SK-N-SH (cell line): ENCODE measurements around the gene ADGRG7. TPM values are rescaled to one million over a fixed set of nuclear protein-coding genes. Genes with fewer than 3 reads are reported as not detected.

Experiments used
- CTCF ChIA-PET: fragments of 300-600, 350-600 bp; formaldehyde crosslinking; extraction: SDS; loops from one replicate; lab custom pipeline; 2021; lab: Yijun Ruan, JAX
- POLR2A ChIA-PET: fragments of 350-600 bp; sonication (Branson Sonifier 250); formaldehyde crosslinking; extraction: SDS; loops from one replicate; lab custom pipeline; 2020; ENCODE audit warnings: antibody characterized with exemption, inconsistent platforms; lab: Yijun Ruan, JAX
- DNase-seq: peaks from one replicate; pipeline ENCODE4 v3.0.0; 2012
- H2AFZ ChIP-seq: fragments of 200-600 bp; sonication (generic); 2 replicates; pipeline ENCODE4 v1.8.1; 2016; ENCODE audit warnings: antibody characterized with exemption, mild to moderate bottlenecking, low read depth
- H3F3A ChIP-seq: fragments of 200-600 bp; sonication (generic); replicated peaks from 2 replicates; pipeline ENCODE3; 2016; ENCODE audit warnings: antibody characterized with exemption, mild to moderate bottlenecking; ENCODE audit not compliant: insufficient read depth
- H3K27ac ChIP-seq, 2 experiments: fragments of 200-500 bp in 1 of 2; fragments of 200-600 bp in 1 of 2; sonication (Bioruptor generic) in 1 of 2; sonication (generic), shearing (Covaris generic) in 1 of 2; 2 replicates each; pipeline versions ENCODE4 v1.5.1 to v1.6.1; 2014 to 2016; ENCODE audit warnings: low read depth in 2 of 2, inconsistent platforms in 1 of 2, low read length in 1 of 2, mild to moderate bottlenecking in 1 of 2, mixed read lengths in 1 of 2
- H3K27me3 ChIP-seq: fragments of 200-600 bp; sonication (generic), shearing (Covaris generic); 2 replicates; pipeline ENCODE4 v1.6.1; 2016; ENCODE audit warnings: mixed run types; ENCODE audit not compliant: insufficient read depth
- H3K36me3 ChIP-seq, 2 experiments: fragments of 200-500 bp in 1 of 2; fragments of 200-600 bp in 1 of 2; sonication (Bioruptor generic) in 1 of 2; sonication (generic) in 1 of 2; replicated peaks in 1 of 2; 2 replicates each; pipeline versions ENCODE3 to v1.5.1; 2014 to 2016; ENCODE audit warnings: low read length in 1 of 2, mild to moderate bottlenecking in 1 of 2; ENCODE audit not compliant: insufficient read depth in 2 of 2, control insufficient read depth in 1 of 2
- H3K4me1 ChIP-seq, 2 experiments: fragments of 200-500 bp in 1 of 2; fragments of 200-600 bp in 1 of 2; sonication (Bioruptor generic) in 1 of 2; sonication (generic), shearing (Covaris generic) in 1 of 2; 2 replicates each; pipeline versions ENCODE4 v1.5.1 to v1.6.1; 2014 to 2016; ENCODE audit warnings: low read depth in 1 of 2, low read length in 1 of 2, mixed run types in 1 of 2; ENCODE audit not compliant: insufficient read depth in 2 of 2, control insufficient read depth in 1 of 2
- H3K4me2 ChIP-seq: fragments of 200-600 bp; sonication (generic), shearing (Covaris generic); 2 replicates; pipeline ENCODE4 v1.6.1; 2017; ENCODE audit warnings: mixed run types
- H3K4me3 ChIP-seq, 2 experiments: fragments of 200-500 bp in 1 of 2; fragments of 200-600 bp in 1 of 2; sonication (Bioruptor generic) in 1 of 2; sonication (generic), shearing (Covaris generic) in 1 of 2; 2 replicates each; pipeline versions ENCODE4 v1.5.1 to v1.8.1; 2014 to 2016; ENCODE audit warnings: low read depth in 2 of 2, inconsistent platforms in 1 of 2, low read length in 1 of 2, mild to moderate bottlenecking in 1 of 2, mixed read lengths in 1 of 2, moderate library complexity in 1 of 2
- H3K79me2 ChIP-seq: fragments of 200-600 bp; sonication (generic); 2 replicates; pipeline ENCODE4 v1.8.1; 2017; ENCODE audit warnings: mild to moderate bottlenecking; ENCODE audit not compliant: insufficient read depth
- H3K9ac ChIP-seq: fragments of 200-600 bp; sonication (generic); 2 replicates; pipeline ENCODE4 v1.6.1; 2017; ENCODE audit warnings: mixed run types
- H3K9me2 ChIP-seq: fragments of 200-600 bp; sonication (generic); 2 replicates; pipeline ENCODE4 v1.6.1; 2017; ENCODE audit warnings: mixed run types
- H3K9me3 ChIP-seq: fragments of 200-600 bp; sonication (generic); 2 replicates; pipeline ENCODE4 v1.6.1; 2017; ENCODE audit warnings: mixed run types, mild to moderate bottlenecking, moderate library complexity
- H4K20me1 ChIP-seq: fragments of 200-600 bp; sonication (generic); 2 replicates; pipeline ENCODE4 v1.6.1; 2017; ENCODE audit warnings: mild to moderate bottlenecking, mixed run types; ENCODE audit not compliant: insufficient read depth
- EZH2phosphoT487 ChIP-seq: fragments of 200-600 bp; sonication (generic); IDR thresholded peaks from 2 replicates; pipeline ENCODE4 v1.6.1; 2017; ENCODE audit warnings: low read depth, mixed run types, mild to moderate bottlenecking, antibody characterized with exemption, moderate library complexity, borderline replicate concordance
- GATA2 ChIP-seq: sonication (generic); formaldehyde crosslinking; IDR thresholded peaks from 2 replicates; pipeline ENCODE4 v1.5.0; 2020; ENCODE audit warnings: mild to moderate bottlenecking, missing genetic modification reagents
- JUND ChIP-seq: IDR thresholded peaks from 2 replicates; pipeline ENCODE4 v1.4.0; 2012
- MEF2A ChIP-seq: IDR thresholded peaks from 2 replicates; pipeline ENCODE4 v1.4.0; 2012; ENCODE audit warnings: low read depth, borderline replicate concordance
- MXI1 ChIP-seq: IDR thresholded peaks from 2 replicates; pipeline ENCODE4 v1.6.1; 2012; ENCODE audit warnings: mild to moderate bottlenecking, low read depth, low read length, improper control_type of control experiment
- NFIC ChIP-seq: IDR thresholded peaks from 2 replicates; pipeline ENCODE4 v1.4.0; 2012; ENCODE audit warnings: borderline replicate concordance
- POLR2AphosphoS5 ChIP-seq: IDR thresholded peaks from 2 replicates; pipeline ENCODE4 v1.6.1; 2012; ENCODE audit warnings: low read depth, low read length
- RCOR1 ChIP-seq: fragments of 150-350 bp; IDR thresholded peaks from 2 replicates; pipeline ENCODE4 v1.6.1; 2017; ENCODE audit warnings: antibody characterized with exemption, low read length
- RFX5 ChIP-seq: IDR thresholded peaks from 2 replicates; pipeline ENCODE4 v1.6.1; 2012; ENCODE audit warnings: mild to moderate bottlenecking, improper control_type of control experiment, low read length
- SIN3A ChIP-seq: IDR thresholded peaks from 2 replicates; pipeline ENCODE4 v1.6.1; 2012; ENCODE audit warnings: low read depth, mild to moderate bottlenecking, low read length, moderate library complexity, borderline replicate concordance
- TCF12 ChIP-seq: IDR thresholded peaks from 2 replicates; pipeline ENCODE4 v1.4.0; 2012
- WGBS: methylation state at CpG from one replicate; pipeline ENCODE4 v1.1.6; 2017; ENCODE audit warnings: low lambda C conversion rate; 5-methylcytosine and 5-hydroxymethylcytosine counted together
- polyA plus RNA-seq, 3 experiments: library from polyadenylated mRNA; depleted of rRNA; stranded (reverse); fragments of >200 nt; gene quantifications; 2 replicates each; pipeline ENCODE4 v1.2.3, GENCODE V29; 2012
- TF ChIP-seq, protein P1 (sequence below): IDR thresholded peaks from 2 replicates; pipeline ENCODE4 v1.4.0; 2012; ENCODE audit warnings: low read depth, borderline replicate concordance
- TF ChIP-seq, protein P2 (sequence below): IDR thresholded peaks from 2 replicates; pipeline ENCODE4 v1.4.0; 2012; ENCODE audit warnings: low read depth, borderline replicate concordance
- TF ChIP-seq, protein P3 (sequence below): IDR thresholded peaks from 2 replicates; pipeline ENCODE4 v1.6.1; 2012; ENCODE audit warnings: mild to moderate bottlenecking, low read depth, low read length, moderate library complexity
- TF ChIP-seq, protein P4 (sequence below): fragments of 200-600 bp; sonication (generic); IDR thresholded peaks from 2 replicates; pipeline ENCODE4 v1.6.1; 2017; ENCODE audit warnings: antibody characterized with exemption, mild to moderate bottlenecking, moderate library complexity
- TF ChIP-seq, protein P5 (sequence below): fragments of 150-350 bp; IDR thresholded peaks from 2 replicates; pipeline ENCODE4 v1.6.1; 2016; ENCODE audit warnings: mild to moderate bottlenecking, low read depth, low read length

The ADGRG7 gene
- polyA plus RNA-seq, 1 of the 3 experiments (the other 2 are of a cell fraction): not detected

DNA sequence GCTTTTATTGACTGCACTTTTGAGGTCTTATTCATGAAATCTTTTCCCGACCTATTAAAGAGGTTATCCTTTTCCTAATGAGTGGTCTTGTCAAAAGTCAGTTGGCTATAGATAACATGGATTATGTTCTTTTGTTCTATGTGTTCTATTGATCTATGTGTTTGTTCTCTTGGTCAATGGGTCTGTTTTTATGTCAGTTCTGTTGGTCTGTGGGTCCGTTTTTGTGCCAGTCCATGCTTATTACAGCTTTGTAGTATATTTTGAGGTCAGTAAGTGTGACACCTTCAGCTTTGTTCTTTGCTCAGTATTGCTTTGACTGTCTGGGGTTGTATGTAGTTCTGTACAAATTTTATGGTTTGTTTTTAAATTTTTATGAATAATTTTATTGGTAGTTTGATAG is 107.7 kb downstream of the ADGRG7 start:
- CTCF ChIA-PET: no interaction called here
- DNase-seq: no peak
- H4K20me1 ChIP-seq: peaks cover 92% of the 10 kb centered on the region
- peaks cover 53 to 91% of the 10 kb centered on the region in 2 experiments for H3K36me3 ChIP-seq
- POLR2A ChIA-PET: no interaction called here
- H3K9me2 ChIP-seq: no peaks in the 10 kb centered on the region
- peaks cover 100% of the 10 kb centered on the region for H3K79me2 ChIP-seq
- H3K4me2 ChIP-seq: 0 out of 2 replicates have a peak overlapping the region, but pooled peaks have one; percentile 5
- peaks cover 15% of the 10 kb centered on the region for H3F3A ChIP-seq
- no peak overlapping the region for H3K4me3 ChIP-seq
- H3K27ac ChIP-seq: no peak overlapping the region
- H3K9ac ChIP-seq: no peak overlapping the region
- no peaks in the 10 kb centered on the region for H3K27me3 ChIP-seq
- WGBS: 95% methylated on average over 2 of the region's 2 CpGs
- no peak for TF ChIP-seq RFX5
- TF ChIP-seq MXI1: no peak
- no peak overlapping the region for H2AFZ ChIP-seq
- no peaks in the 10 kb centered on the region; a peak in 2 of 4 replicates for H3K4me1 ChIP-seq
- no peaks in the 10 kb centered on the region for H3K9me3 ChIP-seq

DNA sequence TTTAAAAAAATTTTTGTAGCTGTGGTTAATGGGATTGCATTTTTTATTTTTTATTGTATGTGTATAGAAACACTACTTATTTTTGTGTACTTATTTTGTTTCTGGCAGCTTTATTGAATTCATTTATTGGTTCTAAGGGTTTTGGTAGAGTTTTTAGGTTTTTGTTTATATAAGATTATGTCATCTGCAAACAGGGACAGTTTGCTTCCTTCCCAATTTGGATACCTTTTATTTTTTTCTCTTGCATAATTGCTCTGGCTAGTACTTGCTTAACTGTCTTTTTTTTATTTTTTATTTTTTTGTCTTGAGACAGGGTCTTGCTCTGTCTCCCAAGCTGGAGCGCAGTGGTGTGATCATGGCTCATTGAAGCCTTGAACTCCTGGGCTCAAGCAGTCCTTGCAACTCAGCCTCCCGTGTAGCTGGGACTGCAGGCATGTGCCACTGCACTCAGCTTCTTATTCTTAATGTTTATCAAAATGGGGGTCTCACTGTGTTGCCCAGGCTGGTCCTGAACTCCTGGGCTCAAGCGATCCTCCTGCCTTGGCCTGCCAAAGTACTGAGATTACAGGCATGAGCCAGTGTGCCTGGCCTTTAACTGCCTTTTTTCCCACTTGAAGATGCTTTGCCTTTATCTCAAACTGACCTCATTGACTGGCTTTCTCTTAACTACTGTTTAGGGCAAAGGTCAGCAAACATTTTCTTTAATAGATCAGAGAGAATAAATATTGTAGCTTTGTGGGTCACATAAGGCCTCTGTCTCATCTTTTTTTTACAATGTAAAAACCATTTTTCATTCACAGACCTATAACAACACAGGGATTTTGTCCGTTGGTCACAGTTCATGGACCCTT is 108.5 kb downstream of the ADGRG7 start:
- Histone ChIP-seq H3K9me2 (no peaks in the 10 kb centered on the region), H3K4me1 (no peaks in the 10 kb centered on the region; a peak in 2 of 4 replicates), H2AFZ (no peak overlapping the region), H3K4me2 (no peak overlapping the region), H3K4me3 (no peak overlapping the region), H3K79me2 (peaks cover 100% of the 10 kb centered on the region), H3F3A (peaks cover 17% of the 10 kb centered on the region), H3K36me3 (peaks cover 61 to 93% of the 10 kb centered on the region in 2 experiments), H4K20me1 (peaks cover 84% of the 10 kb centered on the region), H3K9me3 (no peaks in the 10 kb centered on the region), H3K27me3 (no peaks in the 10 kb centered on the region), H3K9ac (no peak overlapping the region), H3K27ac (no peak overlapping the region)
- WGBS: 90% methylated on average over 4 of the region's 4 CpGs
- POLR2A ChIA-PET: interaction anchor here (0.6 kb wide), 2 partner anchors 23 to 886 kb away, joined by 3 to 4 read pairs; no protein-coding TSS in a partner anchor
- CTCF ChIA-PET: interaction anchor here (0.6 kb wide), 1 partner anchor 478 kb away, joined by 5 read pairs; no protein-coding TSS in a partner anchor
- no peak for DNase-seq
- TF ChIP-seq MXI1 (no peak), RFX5 (no peak), MEF2A (no peak), POLR2AphosphoS5 (no peak), EZH2phosphoT487 (no peak), SIN3A (no peak), RCOR1 (no peak), JUND (no peak), GATA2 (CRISPR knock-in tag) (no peak), NFIC (no peak), TCF12 (no peak)
- TF ChIP-seq, protein P1, sequence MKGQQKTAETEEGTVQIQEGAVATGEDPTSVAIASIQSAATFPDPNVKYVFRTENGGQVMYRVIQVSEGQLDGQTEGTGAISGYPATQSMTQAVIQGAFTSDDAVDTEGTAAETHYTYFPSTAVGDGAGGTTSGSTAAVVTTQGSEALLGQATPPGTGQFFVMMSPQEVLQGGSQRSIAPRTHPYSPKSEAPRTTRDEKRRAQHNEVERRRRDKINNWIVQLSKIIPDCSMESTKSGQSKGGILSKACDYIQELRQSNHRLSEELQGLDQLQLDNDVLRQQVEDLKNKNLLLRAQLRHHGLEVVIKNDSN: no peak
- TF ChIP-seq, protein P2, sequence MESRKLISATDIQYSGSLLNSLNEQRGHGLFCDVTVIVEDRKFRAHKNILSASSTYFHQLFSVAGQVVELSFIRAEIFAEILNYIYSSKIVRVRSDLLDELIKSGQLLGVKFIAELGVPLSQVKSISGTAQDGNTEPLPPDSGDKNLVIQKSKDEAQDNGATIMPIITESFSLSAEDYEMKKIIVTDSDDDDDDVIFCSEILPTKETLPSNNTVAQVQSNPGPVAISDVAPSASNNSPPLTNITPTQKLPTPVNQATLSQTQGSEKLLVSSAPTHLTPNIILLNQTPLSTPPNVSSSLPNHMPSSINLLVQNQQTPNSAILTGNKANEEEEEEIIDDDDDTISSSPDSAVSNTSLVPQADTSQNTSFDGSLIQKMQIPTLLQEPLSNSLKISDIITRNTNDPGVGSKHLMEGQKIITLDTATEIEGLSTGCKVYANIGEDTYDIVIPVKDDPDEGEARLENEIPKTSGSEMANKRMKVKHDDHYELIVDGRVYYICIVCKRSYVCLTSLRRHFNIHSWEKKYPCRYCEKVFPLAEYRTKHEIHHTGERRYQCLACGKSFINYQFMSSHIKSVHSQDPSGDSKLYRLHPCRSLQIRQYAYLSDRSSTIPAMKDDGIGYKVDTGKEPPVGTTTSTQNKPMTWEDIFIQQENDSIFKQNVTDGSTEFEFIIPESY: no peak
- TF ChIP-seq, protein P3, sequence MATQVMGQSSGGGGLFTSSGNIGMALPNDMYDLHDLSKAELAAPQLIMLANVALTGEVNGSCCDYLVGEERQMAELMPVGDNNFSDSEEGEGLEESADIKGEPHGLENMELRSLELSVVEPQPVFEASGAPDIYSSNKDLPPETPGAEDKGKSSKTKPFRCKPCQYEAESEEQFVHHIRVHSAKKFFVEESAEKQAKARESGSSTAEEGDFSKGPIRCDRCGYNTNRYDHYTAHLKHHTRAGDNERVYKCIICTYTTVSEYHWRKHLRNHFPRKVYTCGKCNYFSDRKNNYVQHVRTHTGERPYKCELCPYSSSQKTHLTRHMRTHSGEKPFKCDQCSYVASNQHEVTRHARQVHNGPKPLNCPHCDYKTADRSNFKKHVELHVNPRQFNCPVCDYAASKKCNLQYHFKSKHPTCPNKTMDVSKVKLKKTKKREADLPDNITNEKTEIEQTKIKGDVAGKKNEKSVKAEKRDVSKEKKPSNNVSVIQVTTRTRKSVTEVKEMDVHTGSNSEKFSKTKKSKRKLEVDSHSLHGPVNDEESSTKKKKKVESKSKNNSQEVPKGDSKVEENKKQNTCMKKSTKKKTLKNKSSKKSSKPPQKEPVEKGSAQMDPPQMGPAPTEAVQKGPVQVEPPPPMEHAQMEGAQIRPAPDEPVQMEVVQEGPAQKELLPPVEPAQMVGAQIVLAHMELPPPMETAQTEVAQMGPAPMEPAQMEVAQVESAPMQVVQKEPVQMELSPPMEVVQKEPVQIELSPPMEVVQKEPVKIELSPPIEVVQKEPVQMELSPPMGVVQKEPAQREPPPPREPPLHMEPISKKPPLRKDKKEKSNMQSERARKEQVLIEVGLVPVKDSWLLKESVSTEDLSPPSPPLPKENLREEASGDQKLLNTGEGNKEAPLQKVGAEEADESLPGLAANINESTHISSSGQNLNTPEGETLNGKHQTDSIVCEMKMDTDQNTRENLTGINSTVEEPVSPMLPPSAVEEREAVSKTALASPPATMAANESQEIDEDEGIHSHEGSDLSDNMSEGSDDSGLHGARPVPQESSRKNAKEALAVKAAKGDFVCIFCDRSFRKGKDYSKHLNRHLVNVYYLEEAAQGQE: no peak
- TF ChIP-seq, protein P4, sequence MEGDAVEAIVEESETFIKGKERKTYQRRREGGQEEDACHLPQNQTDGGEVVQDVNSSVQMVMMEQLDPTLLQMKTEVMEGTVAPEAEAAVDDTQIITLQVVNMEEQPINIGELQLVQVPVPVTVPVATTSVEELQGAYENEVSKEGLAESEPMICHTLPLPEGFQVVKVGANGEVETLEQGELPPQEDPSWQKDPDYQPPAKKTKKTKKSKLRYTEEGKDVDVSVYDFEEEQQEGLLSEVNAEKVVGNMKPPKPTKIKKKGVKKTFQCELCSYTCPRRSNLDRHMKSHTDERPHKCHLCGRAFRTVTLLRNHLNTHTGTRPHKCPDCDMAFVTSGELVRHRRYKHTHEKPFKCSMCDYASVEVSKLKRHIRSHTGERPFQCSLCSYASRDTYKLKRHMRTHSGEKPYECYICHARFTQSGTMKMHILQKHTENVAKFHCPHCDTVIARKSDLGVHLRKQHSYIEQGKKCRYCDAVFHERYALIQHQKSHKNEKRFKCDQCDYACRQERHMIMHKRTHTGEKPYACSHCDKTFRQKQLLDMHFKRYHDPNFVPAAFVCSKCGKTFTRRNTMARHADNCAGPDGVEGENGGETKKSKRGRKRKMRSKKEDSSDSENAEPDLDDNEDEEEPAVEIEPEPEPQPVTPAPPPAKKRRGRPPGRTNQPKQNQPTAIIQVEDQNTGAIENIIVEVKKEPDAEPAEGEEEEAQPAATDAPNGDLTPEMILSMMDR: no peak
- TF ChIP-seq, protein P5, sequence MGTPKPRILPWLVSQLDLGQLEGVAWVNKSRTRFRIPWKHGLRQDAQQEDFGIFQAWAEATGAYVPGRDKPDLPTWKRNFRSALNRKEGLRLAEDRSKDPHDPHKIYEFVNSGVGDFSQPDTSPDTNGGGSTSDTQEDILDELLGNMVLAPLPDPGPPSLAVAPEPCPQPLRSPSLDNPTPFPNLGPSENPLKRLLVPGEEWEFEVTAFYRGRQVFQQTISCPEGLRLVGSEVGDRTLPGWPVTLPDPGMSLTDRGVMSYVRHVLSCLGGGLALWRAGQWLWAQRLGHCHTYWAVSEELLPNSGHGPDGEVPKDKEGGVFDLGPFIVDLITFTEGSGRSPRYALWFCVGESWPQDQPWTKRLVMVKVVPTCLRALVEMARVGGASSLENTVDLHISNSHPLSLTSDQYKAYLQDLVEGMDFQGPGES: no peak
